Adrenal gland (tissue), 5 donors: ENCODE measurements around the gene TMEM191C.
"Not testable (repeated sequence)": the region's sequence is repeated elsewhere in the genome, so short reads cannot be mapped to it uniquely, and the experiment has no call there.

Source experiments
- CTCF ChIP-seq, 6 experiments: fragments of 450-650 bp in 4 of 6; fragments of 200-600 bp in 2 of 6; sonication (generic) in 1 of 6; IDR thresholded peaks; 1 replicate in 5 of 6; 2 replicates in 1 of 6; pipeline versions ENCODE4 v1.5.1 to v1.8.0; 2016 to 2021; ENCODE audit warnings: antibody characterized with exemption in 6 of 6, mild to moderate bottlenecking in 2 of 6, moderate library complexity in 1 of 6
- POLR2A ChIP-seq, 2 donors: fragments of 450-650 bp; IDR thresholded peaks; one replicate each; pipeline ENCODE4 v1.6.1; 2017; ENCODE audit warnings: antibody characterized with exemption in 2 of 2, mild to moderate bottlenecking in 2 of 2, moderate library complexity in 1 of 2
- donor health status: DM: no; HTN: no; CAD: no.

- not testable (repeated sequence) for TF ChIP-seq CTCF, POLR2A (IDR thresholded peaks at IDR 0.05)
Observed at GRCh38 chr22:21424084-21424709, 43.0 kb upstream of the TMEM191C start.
